CD14-positive monocyte (primary cell): ENCODE data around the gene LYSET. TPM values are rescaled to one million over a fixed set of nuclear protein-coding genes. Genes with fewer than 3 reads are reported as not detected.
A peak's percentile ranks its signal among the peaks of the same experiment; 100 is the strongest.

Experiments
- DNase-seq, 3 donors: peaks; one replicate each; pipeline ENCODE4 v3.0.0-alpha.2; 2011 to 2022
- H2AFZ ChIP-seq: 2 replicates; pipeline ENCODE4 v1.6.0; 2012; ENCODE audit warnings: mild to moderate bottlenecking, low read depth, low read length, inconsistent platforms; ENCODE audit not compliant: insufficient read depth, poor library complexity, severe bottlenecking
- H3K27ac ChIP-seq, 2 donors: 1 replicate in 1 of 2; 2 replicates in 1 of 2; pipeline ENCODE4 v1.5.1; 2012 to 2013; ENCODE audit warnings: low read length in 2 of 2, control low read depth in 1 of 2, inconsistent platforms in 1 of 2, low read depth in 1 of 2, mild to moderate bottlenecking in 1 of 2
- H3K27me3 ChIP-seq, 2 donors: one replicate each; pipeline versions ENCODE4 v1.6.0 to v1.6.1; 2011 to 2013; ENCODE audit warnings: low read length in 2 of 2; ENCODE audit not compliant: control insufficient read depth in 2 of 2, insufficient read depth in 2 of 2
- H3K36me3 ChIP-seq, 2 donors: replicated peaks in 1 of 2; 1 replicate in 1 of 2; 2 replicates in 1 of 2; pipeline versions ENCODE4 v1.5.1 to v1.6.1; 2012 to 2013; ENCODE audit warnings: low read length in 2 of 2, control low read depth in 1 of 2, inconsistent platforms in 1 of 2, mild to moderate bottlenecking in 1 of 2; ENCODE audit not compliant: insufficient read depth in 2 of 2, control insufficient read depth in 1 of 2
- H3K4me1 ChIP-seq, 2 donors: 1 replicate in 1 of 2; 2 replicates in 1 of 2; pipeline versions ENCODE4 v1.5.1 to v1.6.1; 2012 to 2013; ENCODE audit warnings: low read length in 2 of 2, control low read depth in 1 of 2, inconsistent platforms in 1 of 2, mild to moderate bottlenecking in 1 of 2, moderate library complexity in 1 of 2; ENCODE audit not compliant: insufficient read depth in 2 of 2, control insufficient read depth in 1 of 2
- H3K4me2 ChIP-seq: replicated peaks from 2 replicates; pipeline ENCODE3; 2012; ENCODE audit warnings: low read length, moderate library complexity, mild to moderate bottlenecking; ENCODE audit not compliant: poor library complexity, severe bottlenecking; ENCODE audit errors: extremely low read depth
- H3K4me3 ChIP-seq, 3 experiments: fragments of 200-600 bp in 1 of 3; sonication (generic) in 1 of 3; replicated peaks in 1 of 3; 1 replicate in 2 of 3; 2 replicates in 1 of 3; pipeline ENCODE4 v1.5.1; 2011 to 2013; ENCODE audit warnings: low read length in 3 of 3, mild to moderate bottlenecking in 3 of 3, control low read depth in 2 of 3, low read depth in 2 of 3, inconsistent platforms in 1 of 3, moderate library complexity in 1 of 3
- H3K79me2 ChIP-seq: 2 replicates; pipeline ENCODE4 v1.6.0; 2012; ENCODE audit warnings: mild to moderate bottlenecking, control low read depth, inconsistent platforms, low read length, moderate library complexity; ENCODE audit not compliant: insufficient read depth
- H3K9ac ChIP-seq: 2 replicates; pipeline ENCODE4 v1.6.0; 2017; ENCODE audit warnings: low read length, mild to moderate bottlenecking; ENCODE audit not compliant: insufficient read depth, poor library complexity, severe bottlenecking
- H3K9me3 ChIP-seq, 2 donors: replicated peaks in 1 of 2; 1 replicate in 1 of 2; 2 replicates in 1 of 2; pipeline versions ENCODE4 v1.5.1 to v1.6.1; 2012 to 2013; ENCODE audit warnings: low read length in 2 of 2, control low read depth in 1 of 2; ENCODE audit not compliant: control insufficient read depth in 1 of 2, insufficient read depth in 1 of 2
- H4K20me1 ChIP-seq: 2 replicates; pipeline ENCODE4 v1.6.0; 2012; ENCODE audit warnings: mild to moderate bottlenecking, low read length, control low read depth, moderate library complexity; ENCODE audit not compliant: insufficient read depth
- H3K27ac Mint-ChIP-seq, 7 donors: one replicate each; pipeline ENCODE4 v1.8.0; 2020; ENCODE audit warnings: mild to moderate bottlenecking in 7 of 7, mixed read lengths in 7 of 7, moderate library complexity in 6 of 7, inconsistent platforms in 2 of 7
- H3K27me3 Mint-ChIP-seq, 3 donors: one replicate each; pipeline ENCODE4 v1.8.0; 2021 to 2022; ENCODE audit warnings: low read depth in 3 of 3, mild to moderate bottlenecking in 3 of 3, mixed read lengths in 3 of 3, moderate library complexity in 3 of 3, inconsistent platforms in 1 of 3
- H3K36me3 Mint-ChIP-seq, 2 donors: one replicate each; pipeline ENCODE4 v1.8.0; 2020; ENCODE audit warnings: mixed read lengths in 2 of 2, inconsistent platforms in 1 of 2, mild to moderate bottlenecking in 1 of 2
- H3K4me1 Mint-ChIP-seq: one replicate; pipeline ENCODE4 v1.8.0; 2020; ENCODE audit warnings: mild to moderate bottlenecking, mixed read lengths
- H3K4me3 Mint-ChIP-seq, 2 donors: one replicate each; pipeline ENCODE4 v1.8.0; 2020; ENCODE audit warnings: mild to moderate bottlenecking in 2 of 2, mixed read lengths in 2 of 2, moderate library complexity in 1 of 2
- H3K9me3 Mint-ChIP-seq, 7 donors: one replicate each; pipeline ENCODE4 v1.8.0; 2020 to 2022; ENCODE audit warnings: mixed read lengths in 7 of 7, mild to moderate bottlenecking in 6 of 7, moderate library complexity in 6 of 7, inconsistent platforms in 2 of 7
- CTCF ChIP-seq: fragments of 200-600 bp; IDR thresholded peaks from one replicate; pipeline ENCODE4 v1.8.0; 2022; ENCODE audit warnings: antibody characterized with exemption, mild to moderate bottlenecking
- WGBS: methylation state at CpG from one replicate; pipeline ENCODE4 v1.1.5; 2013; ENCODE audit warnings: missing lambda C conversion rate; ENCODE audit not compliant: insufficient coverage; 5-methylcytosine and 5-hydroxymethylcytosine counted together
- intact Hi-C, 2 donors: fragments of 100-400 bp; cut with micrococcal nuclease; formaldehyde crosslinking; loops; one replicate each; pipeline versions ENCODE4 v1.15.0 to v1.15.1; 2023
- polyA plus RNA-seq, 3 donors: library from polyadenylated mRNA; depleted of rRNA in 1 of 3; unstranded in 2 of 3; stranded (reverse) in 1 of 3; fragments of 300-500 nt in 2 of 3; fragments of >200 nt in 1 of 3; fragmentation: Illumina TruSeq in 2 of 3; gene quantifications; 1 replicate in 2 of 3; 2 replicates in 1 of 3; pipeline ENCODE4 v1.2.3, GENCODE V29; 2012 to 2021

LYSET gene
- polyA plus RNA-seq, 3 donors = 10.8 to 43.3 (median 36.9) TPM

GRCh38 chr14:93201155-93201704, 16.1 kb downstream of the LYSET start:
- Mint-ChIP-seq H3K27ac (peak overlapping the region in 1 of 7 donors; percentile 11), H3K4me3 (no peak overlapping the region), H3K9me3 (no peaks in the 10 kb centered on the region), H3K4me1 (peaks cover 18% of the 10 kb centered on the region), H3K36me3 (peaks cover 16 to 32% of the 10 kb centered on the region in 2 donors), H3K27me3 (peaks cover 0 to 3% (median 1%) of the 10 kb centered on the region in 3 donors)
- Histone ChIP-seq H3K27me3 (no peaks in the 10 kb centered on the region), H3K79me2 (peaks cover 38% of the 10 kb centered on the region), H3K27ac (no peak overlapping the region), H3K4me1 (peaks cover 7 to 11% of the 10 kb centered on the region in 2 donors), H3K9me3 (no peaks in the 10 kb centered on the region), H3K9ac (no peak overlapping the region), H4K20me1 (peaks cover 17% of the 10 kb centered on the region), H3K4me3 (no peak overlapping the region), H3K4me2 (no peak overlapping the region), H2AFZ (no peak overlapping the region), H3K36me3 (peaks cover 9 to 17% of the 10 kb centered on the region in 2 donors)
- no peak for TF ChIP-seq CTCF
- no peak for DNase-seq
- WGBS = no CpG with 5 or more reads among the region's 7 CpGs
- intact Hi-C loops = loop anchor here (10.0 kb wide), 1 partner anchor 134 kb away; the partner anchor contains the start of gene BTBD7 (in 2 of the 2)

- 0% methylated on average over 57 of the region's 65 CpGs for WGBS
Observed at GRCh38 chr14:93206793-93207467, 21.8 kb downstream of the LYSET start, which contains the start of the genes GON7 and UBR7. Gene GON7, minus strand, starts transcription at chr14:93207065. Its CDS starts 28 bp downstream, at chr14:93207037. Gene UBR7, plus strand, starts transcription at chr14:93207256. Its CDS starts 36 bp downstream, at chr14:93207292.

More at GRCh38 chr14:93206793-93207467, 21.8 kb downstream of the LYSET start, which contains the start of the genes GON7 and UBR7:
- Histone ChIP-seq H3K27ac (peak within 1 kb of the TSS; percentile 67 to 87), H3K27me3 (no peaks in the 10 kb centered on the region), H3K9me3 (no peaks in the 10 kb centered on the region), H4K20me1 (peaks cover 17% of the 10 kb centered on the region), H3K36me3 (peaks cover 3 to 12% of the 10 kb centered on the region in 2 donors), H3K4me3 (peak within 1 kb of the TSS; percentile 58 to 90 (median 76)), H3K4me1 (peaks cover 24 to 32% of the 10 kb centered on the region in 2 donors), H3K79me2 (peaks cover 68% of the 10 kb centered on the region), H3K9ac (peak within 1 kb of the TSS; percentile 65), H3K4me2 (peak within 1 kb of the TSS; percentile 75), H2AFZ (peak within 1 kb of the TSS; percentile 88)
- peak within 1 kb of the TSS; percentile 91 to 97 (median 97) for H3K27ac Mint-ChIP-seq
- H3K36me3 Mint-ChIP-seq = peaks cover 9 to 18% of the 10 kb centered on the region in 2 donors
- H3K4me3 Mint-ChIP-seq = peak within 1 kb of the TSS; percentile 93 to 97
- H3K27me3 Mint-ChIP-seq = peaks cover 0 to 3% (median 1%) of the 10 kb centered on the region in 3 donors
- H3K9me3 Mint-ChIP-seq = no peaks in the 10 kb centered on the region
- H3K4me1 Mint-ChIP-seq = peaks cover 37% of the 10 kb centered on the region
- peak; percentile 93 to 96 (median 94) for DNase-seq
- intact Hi-C loops = loop anchor here (2.0 to 10.0 kb wide), 2 partner anchors 22 to 128 kb away; partner anchors contain the start of genes BTBD7 (in 2 of the 2), LYSET (in 1 of the 2) and MOAP1 (in 1 of the 2)
- TF ChIP-seq CTCF = peak; percentile 46
